Hypothalamus (tissue), 51 donors: Measurements from ENCODE around the gene LMO7.
A peak's percentile ranks its signal among the peaks of the same experiment; 100 is the strongest.

Experiments
- DNase-seq, 51 donors: peaks; one replicate each; lab custom pipeline; 2025; lab: John Stamatoyannopoulos, UW

The LMO7 gene

DNA sequence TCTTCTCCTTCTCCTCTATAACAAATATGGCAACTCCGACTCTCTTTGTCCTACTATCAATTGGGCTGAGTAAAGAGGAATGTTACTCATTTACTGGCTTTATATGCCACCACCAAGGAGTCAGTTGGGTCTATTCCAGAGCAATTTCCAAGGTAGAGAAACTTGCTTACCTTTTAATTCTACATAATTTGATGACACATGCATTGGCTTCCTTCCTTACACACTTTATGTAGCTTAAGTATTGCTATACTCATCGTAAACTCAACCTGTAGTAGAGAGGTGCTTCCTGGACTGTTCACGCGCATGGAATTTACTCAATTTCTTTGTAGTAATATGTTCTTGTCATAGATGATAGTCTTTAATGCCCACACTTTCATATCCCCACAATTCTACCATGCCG is 160.7 kb downstream of the LMO7 start:
- no peak for DNase-seq

DNA sequence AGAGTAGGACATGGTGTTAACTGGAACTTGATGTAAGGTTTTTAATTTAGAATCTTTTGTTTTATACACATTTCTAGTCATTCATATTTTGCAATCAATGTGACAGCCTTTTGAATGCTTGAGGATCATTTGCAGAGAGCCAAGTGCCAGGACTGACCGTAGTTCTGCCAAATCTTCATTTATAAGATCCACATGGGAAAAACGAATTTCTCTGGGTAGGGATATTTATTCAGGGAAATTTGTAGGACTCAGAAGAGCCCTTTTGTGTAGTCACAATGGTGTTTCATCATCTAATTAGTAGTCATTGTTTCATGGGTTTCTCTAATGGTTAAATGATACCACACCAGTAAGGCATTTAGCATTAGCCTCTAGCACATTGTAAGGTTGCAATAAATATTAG is 161.1 kb downstream of the LMO7 start:
- no peak for DNase-seq

DNA sequence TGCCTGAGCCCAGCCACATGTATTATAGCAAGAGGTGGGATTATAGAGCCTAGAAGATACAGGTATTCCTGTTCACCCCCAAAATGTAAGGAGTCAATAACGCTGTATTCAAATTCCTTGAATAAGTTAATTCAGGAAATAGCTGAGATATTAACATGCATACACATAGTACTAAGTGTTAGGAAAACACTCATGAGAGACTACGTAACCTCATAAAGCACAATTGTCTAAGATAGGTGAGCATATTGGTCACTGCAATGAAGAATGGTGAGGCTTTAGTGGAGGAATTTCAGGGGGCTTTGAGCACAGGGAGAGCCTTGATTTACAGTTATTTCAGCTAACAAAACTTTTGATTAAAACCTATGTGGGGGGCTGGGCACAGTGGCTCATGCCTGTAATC is 161.6 kb downstream of the LMO7 start:
- no peak for DNase-seq

DNA sequence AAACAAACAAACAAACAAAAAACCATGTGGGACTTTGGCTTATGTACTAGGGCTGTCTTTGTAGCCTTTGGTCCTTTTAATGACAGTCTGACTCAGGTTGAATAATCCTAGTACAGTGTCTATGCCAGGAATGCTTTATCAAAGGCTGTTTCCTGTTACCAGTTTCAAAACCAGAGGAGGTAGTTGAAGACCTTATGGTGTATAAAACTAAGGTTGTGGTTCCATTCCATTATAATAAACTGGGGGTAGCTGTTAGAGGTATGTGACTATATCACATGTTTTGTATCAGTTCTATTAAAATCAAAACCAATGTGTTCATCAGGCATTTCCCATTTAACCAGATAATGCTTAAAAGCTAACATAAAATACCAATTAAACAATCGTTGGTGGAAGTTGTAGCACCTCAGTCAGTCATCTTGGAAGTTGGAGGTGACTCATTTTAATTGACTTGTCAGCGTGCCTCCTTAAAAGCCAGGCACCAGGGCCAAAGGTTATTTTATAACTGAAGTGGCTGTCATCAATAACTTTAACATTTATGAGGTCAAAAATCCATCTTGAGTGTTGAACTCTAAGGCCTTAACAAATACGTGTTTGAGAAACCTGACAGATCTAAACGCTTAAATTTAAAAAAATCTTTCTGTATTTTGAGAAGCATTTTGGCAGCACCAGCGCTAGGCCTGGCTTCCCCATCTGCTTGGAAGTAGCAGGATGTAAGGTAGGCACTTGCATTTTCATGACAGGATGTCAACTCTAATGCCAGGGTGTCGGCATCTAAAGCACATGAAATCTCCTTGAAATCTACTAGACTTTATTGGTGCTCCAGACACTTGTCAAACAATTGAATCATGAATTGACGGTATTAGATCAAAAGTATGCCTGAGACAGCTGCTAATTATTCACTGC is 162.5 kb downstream of the LMO7 start:
- no peak for DNase-seq

DNA sequence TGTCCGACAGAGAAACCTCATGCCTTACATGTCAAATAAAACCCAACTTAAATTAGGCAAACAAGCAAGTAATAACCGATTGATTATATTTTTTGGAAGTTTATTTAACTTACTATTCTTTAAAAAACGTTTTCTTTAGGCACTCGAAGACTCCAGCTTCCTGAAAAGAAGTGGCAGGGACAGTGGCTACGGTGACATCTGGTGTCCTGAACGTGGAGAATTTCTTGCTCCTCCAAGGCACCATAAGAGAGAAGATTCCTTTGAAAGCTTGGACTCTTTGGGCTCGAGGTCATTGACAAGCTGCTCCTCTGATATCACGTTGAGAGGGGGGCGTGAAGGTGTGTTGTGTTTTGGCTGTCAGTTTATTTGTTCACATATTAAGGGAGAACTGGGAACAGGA is 164.4 kb downstream of the LMO7 start:
- DNase-seq, result no peak

DNA sequence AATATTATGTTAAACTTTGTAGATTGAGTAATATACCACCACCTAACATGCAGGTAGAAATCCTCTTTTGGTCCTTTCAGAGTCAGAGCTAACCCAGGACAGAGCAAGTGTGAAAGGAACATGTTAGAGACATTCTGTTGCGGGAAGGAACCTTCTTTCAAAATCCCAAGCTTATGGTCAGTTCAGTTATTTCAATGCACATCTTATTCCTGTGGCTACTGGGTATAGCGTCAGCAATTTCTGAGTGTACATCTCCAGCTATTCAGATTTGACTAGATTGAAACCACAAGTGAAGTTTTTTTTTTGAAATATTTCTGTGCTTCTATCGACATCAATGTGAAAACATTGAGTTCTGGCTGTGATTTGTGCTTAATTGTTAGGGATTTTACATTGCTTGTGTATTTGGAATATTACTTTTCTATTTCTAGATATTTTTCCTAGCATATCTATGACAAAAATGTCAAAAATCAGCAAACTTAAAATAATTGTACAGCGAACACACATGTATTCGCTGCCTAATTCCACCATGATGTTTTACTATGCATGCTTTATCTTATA is 165.3 kb downstream of the LMO7 start:
- DNase-seq, result no peak

DNA sequence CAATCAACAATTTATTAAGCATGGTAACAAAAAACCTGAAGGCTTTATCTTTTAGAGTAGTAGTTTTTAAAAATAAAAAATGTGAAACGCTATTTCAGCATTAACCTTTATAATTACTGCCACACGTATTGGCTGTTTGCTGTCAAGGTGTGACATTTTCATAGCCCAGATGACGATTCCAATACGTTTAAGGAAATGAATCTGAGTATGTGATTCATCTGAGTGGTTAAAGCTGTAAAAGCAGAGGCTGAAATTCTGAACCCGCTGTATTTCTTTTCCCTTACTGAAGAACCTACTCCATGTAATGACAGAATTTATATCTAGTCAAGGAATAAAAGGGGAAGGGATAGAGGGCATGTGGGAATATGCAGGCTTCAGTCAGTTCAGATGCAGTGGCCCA is 166.0 kb downstream of the LMO7 start:
- no peak for DNase-seq

DNA sequence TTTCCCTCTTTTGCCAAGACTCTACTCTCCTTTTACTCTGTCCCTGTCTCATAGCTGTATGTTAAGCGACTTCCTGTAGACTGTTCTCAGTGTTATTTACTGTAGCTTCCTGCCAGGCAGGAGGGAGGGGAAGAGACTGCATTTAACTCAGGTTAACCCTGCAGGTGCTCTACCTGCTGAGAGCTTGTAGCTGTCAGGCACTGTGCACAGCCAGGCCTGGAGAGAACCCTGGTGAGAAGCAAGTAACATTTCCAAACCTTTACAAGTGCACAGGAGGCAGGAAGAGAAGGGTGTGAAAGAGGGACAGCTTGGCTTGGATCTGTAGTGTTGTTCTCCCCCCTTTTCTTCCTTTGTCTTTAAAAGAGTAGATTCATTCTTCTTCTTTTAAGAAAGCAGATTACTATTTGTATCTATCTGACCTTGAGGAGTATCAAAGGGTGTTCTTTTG is 167.1 kb downstream of the LMO7 start:
- peak in 1 of 51 donors; percentile 19 for DNase-seq

DNA sequence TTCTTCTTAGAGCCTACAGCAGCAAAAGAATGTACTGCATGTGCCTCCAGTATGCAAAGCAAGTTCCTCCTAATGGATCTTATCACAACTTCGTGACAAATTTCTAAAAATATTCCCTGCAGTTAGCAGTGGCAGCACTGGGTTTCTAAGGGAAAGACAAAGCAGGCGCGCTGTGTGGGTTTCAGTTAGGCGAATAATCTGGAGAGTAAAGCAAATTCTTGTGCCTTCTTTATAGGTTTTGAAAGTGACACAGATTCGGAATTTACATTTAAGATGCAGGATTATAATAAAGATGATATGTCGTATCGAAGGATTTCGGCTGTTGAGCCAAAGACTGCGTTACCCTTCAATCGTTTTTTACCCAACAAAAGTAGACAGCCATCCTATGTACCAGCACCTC is 167.9 kb downstream of the LMO7 start:
- peak in 1 of 51 donors; percentile 36 for DNase-seq

DNA sequence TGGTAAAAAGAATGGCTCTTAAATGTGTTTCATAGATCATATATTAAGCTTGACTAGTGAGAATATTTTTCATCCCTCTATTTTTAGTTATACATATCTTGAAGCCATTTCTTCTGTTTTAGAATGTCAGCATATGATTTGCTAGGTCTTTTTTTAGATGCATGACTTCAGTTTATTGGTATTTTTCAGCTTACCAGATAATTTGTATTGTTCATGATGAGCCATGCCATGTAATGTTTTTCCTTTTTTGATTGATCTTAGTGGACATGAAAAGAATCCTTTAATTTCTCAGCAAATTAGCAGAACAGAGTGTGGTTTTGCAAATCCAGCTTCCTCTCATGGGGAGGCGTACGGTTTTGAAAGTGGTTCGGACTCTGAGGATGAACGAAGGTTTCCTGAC is 168.5 kb downstream of the LMO7 start:
- DNase-seq, result no peak

DNA sequence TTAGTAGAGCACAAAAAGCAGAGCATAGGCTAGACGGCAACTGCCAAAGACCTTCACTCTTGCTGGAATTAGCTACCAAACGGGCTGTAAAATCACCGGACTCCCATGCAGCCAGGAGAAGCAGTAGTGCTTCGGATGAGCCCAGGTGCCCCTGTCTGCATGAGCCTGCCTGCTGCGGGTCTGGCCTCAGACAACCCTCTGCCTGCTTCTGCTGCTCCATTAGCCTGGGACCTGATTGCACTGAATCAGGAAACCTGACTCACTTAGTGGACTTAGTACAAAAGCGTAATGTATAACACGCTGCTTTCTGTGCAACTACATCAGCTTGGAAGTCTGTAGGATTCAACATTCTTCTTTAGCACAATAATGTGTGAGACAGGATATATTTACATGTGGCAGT is 170.0 kb downstream of the LMO7 start:
- peak in 1 of 51 donors; percentile 21 for DNase-seq

DNA sequence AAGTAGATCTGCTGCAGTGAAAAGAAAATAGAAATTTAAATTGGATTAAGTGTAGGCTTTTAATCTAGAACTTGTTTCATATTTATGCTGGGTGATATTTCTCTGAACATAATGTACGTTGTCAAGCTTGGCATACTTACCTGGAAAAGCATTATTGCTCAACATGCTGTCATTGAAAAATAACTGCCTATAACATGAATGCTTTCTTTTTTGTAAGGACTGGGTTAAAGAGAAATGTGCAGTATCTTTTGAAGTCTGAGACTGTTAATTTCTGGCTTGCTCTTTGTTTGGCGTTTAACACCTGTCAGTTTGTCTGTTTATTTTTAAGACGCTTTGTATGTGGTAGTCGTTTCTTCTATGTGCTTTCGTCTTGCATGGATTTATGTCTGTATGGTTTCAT is 175.2 kb downstream of the LMO7 start:
- DNase-seq, result no peak

DNA sequence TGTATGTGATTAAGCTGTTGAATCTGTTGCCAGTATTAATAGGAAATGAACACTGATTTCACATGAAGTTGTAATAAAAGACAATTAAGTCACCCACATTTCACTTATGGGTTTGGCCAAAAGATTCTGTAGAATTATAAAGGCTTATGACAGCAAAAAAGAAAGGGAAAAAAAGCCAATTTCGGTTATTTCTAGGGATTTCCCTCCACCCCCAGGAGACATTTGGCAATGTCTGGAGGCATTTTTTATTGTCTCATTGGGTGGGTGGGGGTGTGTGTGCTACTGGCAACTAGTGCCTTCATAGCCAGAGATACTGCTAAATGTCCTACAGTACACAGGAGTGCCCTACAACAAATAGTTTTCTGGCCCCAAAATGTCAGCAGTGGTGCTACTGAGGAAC is 175.7 kb downstream of the LMO7 start:
- DNase-seq, result no peak

DNA sequence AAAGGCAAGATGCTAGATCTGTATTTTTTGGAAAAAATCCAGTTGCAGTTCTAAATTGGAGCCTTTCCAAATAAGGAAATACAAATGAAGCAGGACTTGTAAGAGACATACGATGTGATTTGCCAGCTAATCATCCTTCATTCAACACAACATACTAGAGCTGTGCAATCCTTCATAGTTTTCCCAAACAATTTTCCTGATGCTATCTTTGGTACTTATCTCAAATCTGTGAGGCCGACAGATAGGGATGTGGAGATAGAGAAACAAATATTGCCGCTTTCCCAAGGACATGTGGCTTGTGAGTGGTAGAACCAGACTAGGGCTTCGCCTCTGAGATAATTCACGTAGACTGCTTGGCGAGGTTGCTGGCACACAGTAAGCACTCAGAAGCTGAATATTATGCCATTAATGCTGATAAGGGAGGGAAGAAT is 176.6 kb downstream of the LMO7 start:
- no peak for DNase-seq

DNA sequence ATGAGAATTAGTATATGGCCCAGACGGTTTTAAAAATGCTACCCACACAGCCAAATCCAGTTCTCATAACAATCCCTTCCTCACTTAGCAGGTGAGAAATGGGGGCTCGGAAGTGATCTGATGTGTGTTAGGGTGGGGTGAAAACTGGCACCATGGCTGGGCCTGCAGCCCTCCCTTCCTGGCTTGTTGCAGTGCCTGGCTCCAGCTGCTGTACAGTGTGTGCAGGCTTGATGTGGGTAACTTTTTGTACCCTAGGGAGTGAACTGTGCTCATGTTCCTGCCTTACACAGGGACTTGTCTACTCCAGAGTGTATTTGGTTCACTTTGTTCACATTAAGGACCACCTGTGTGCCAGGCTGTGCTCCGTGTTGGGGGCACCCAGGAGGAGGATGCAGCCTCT is 177.2 kb downstream of the LMO7 start:
- no peak for DNase-seq

DNA sequence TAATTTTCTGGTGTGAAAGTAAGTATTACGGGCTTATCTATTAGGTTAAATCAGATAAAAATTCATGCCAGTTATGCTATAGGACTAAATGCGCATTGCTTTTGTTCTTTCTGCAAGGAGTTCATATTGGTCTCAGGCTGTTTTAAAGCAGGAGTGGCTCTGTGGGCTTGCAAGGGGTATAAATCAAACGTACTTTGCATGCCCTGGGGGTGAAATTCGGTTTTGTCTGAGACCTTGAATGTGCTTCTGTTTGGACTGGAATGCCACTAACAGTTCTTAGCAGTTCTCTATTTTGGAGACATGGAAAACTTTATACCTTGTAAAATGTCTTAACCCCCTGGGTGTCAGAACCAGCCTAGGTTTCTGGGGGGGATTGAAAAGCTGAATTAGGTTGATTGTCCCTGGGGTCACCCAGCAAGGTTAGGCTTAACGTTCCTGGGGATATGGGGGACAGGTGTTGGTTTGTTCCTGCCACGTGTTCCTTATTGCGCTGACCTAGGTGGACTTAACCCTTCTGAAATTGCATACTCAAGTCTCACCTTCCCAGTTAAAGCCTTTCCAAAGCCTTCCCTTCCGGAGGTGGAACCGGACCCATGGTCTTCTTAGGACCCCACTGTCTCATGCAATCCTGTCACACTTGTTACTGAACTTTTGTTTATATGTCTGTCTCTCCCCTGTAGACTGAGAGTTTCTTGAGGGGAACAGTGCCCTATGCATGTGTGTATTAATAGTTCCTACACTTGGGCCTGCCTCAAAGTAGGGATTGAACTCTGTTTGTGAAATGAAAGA is 182.2 kb downstream of the LMO7 start:
- DNase-seq, result no peak

DNA sequence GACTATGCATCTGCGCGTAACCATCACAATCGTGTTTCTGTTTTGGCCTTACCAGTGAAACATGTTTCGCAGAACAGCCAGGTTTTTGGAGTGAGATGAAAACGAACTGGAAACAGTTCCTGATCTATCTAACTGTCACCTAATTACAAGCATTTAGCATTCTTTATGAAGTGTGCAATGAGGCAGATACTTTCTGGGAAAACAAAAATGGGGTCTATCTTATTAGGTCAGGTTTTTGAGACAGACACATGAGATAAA is 182.8 kb downstream of the LMO7 start:
- DNase-seq, result no peak

DNA sequence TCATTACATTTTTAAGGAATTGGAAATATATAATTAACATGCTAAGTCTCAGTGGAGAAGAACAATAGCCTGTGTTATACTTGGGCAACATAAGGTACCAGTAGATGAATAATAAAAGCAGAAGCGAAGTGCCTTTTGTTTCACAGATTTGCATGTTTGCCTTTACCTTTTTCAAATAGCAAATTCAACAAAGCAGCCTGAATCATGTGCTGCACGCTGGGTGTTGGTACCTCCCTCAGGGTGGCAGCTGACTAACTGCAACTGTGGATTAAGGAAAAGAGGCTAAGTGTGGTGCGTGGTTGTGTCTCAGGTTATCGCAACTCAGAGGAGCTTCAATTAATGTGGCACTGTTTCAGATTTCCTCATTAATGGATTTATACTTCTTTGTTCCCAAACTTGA is 189.0 kb downstream of the LMO7 start:
- peak in 1 of 51 donors; percentile 19 for DNase-seq

DNA sequence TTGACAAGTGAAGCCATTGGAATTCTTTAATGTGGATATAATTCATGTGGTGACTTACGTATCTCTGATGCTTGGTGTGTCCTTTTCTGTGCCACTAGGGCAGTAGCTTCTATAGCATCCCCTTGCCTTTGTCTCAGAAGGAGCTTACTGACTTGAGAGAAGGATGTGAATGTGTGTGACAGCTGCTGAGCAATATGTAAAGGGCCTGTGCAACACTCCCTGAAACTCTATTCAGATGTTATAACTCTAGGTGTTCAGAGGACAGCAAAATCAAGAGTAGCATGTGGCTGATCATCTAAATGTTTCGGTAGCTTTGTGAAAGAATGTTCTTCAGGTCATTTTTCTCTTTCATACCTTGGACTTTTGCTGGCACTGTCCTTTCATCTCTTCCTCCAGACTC is 189.5 kb downstream of the LMO7 start:
- no peak for DNase-seq

DNA sequence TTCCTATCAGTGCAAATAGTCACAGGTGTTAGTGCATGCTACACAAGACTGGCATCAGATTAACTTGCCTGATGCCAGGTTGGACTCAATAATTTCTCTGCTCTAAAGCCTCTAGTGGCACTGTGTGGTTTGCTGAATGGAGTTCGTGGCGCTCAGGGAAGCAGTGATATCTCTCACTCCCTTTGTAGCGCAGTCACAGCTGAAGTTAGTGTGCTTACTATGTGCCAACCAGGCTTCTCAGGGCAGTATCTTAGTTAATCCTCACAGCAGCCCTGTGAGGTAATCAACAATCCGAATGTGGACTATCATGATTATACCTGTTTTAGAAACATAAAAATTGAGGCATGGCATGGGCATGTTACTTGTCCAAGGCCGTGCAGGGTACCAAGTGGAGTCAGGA is 190.3 kb downstream of the LMO7 start:
- DNase-seq, result no peak

DNA sequence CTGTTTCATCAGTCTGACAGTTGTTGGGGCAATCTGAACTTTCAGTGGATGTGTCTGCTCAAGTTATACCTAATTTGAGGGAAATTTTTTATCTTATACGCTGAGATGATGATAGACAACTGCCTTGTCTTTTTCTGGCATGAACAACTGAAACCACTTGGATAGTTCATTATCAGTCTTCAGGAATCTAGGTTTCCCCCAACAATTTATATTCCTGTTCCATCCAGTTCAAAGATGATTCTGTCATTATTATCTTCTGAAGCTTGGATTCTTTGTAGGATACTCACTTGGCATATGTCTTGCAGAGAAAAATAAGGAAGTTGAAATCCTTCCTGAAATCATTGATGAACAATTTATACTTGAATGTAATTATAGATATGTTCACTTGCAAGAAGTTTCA is 193.7 kb downstream of the LMO7 start:
- DNase-seq, result no peak

DNA sequence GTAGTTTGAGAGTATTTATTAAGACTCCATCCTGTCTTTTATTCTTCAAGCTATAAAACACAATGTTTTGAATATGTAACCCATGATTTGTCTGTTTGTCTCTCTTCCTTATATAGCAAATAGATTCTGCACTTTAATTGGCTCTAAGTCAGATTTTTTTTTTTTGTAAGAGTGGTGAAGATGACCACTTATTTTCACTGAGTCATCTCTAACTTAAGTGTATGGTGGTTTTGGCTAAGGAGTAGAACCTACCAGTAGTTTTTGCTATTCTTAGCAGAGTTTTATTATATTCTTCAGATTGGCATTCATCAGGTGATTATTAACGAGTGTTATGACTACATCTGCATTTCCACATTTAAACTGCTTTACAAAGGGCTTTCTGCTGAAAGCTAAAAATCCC is 194.7 kb downstream of the LMO7 start:
- no peak for DNase-seq
